H1 (cell line): ENCODE results near the gene FREM2. TPM values are rescaled to one million over a fixed set of nuclear protein-coding genes. Genes with fewer than 3 reads are reported as not detected.
A peak's percentile ranks its signal among the peaks of the same experiment; 100 is the strongest.

ENCODE experiments used
- CTCF ChIA-PET: fragments of 300-600 bp; sonication (Branson Sonifier 250); formaldehyde crosslinking; loops from one replicate; lab custom pipeline; 2021; ENCODE audit not compliant: partially characterized antibody; lab: Charles Lee
- POLR2A ChIA-PET: fragments of 300-600 bp; sonication (Branson Sonifier 250); formaldehyde crosslinking; loops from one replicate; lab custom pipeline; 2021; ENCODE audit warnings: inconsistent platforms; ENCODE audit not compliant: partially characterized antibody; lab: Charles Lee
- DNase-seq, 2 experiments: peaks; one replicate each; pipeline versions ENCODE4 v3.0.0 to v3.0.0-alpha.2; 2010 to 2022; ENCODE audit warnings: low spot score in 2 of 2, low read depth in 1 of 2, mixed read lengths in 1 of 2
- FAIRE-seq: peaks from 2 replicates; lab custom pipeline; 2011; peaks lifted over from hg19 to GRCh38; lab: Jason Lieb, UNC
- H2AFZ ChIP-seq: 2 replicates; pipeline ENCODE4 v1.8.1; 2012; ENCODE audit warnings: low read length, inconsistent platforms
- H2AK5ac ChIP-seq: 2 replicates; pipeline ENCODE4 v1.6.1; 2013; ENCODE audit warnings: low read depth, low read length
- H2BK120ac ChIP-seq: replicated peaks from 2 replicates; pipeline ENCODE3; 2013; ENCODE audit warnings: low read depth, low read length, inconsistent platforms
- H2BK12ac ChIP-seq: 2 replicates; pipeline ENCODE4 v1.6.1; 2013; ENCODE audit warnings: low read depth, low read length
- H2BK15ac ChIP-seq: 2 replicates; pipeline ENCODE4 v1.6.1; 2013; ENCODE audit warnings: low read length
- H2BK20ac ChIP-seq: 2 replicates; pipeline ENCODE4 v1.6.1; 2013; ENCODE audit warnings: low read length
- H2BK5ac ChIP-seq: 2 replicates; pipeline ENCODE4 v1.6.1; 2013; ENCODE audit warnings: low read depth, low read length
- H3K14ac ChIP-seq: 2 replicates; pipeline ENCODE4 v1.6.1; 2013; ENCODE audit warnings: inconsistent platforms; ENCODE audit not compliant: insufficient read length
- H3K18ac ChIP-seq: 2 replicates; pipeline ENCODE4 v1.6.1; 2013; ENCODE audit warnings: low read length; ENCODE audit errors: extremely low read depth
- H3K23ac ChIP-seq: 2 replicates; pipeline ENCODE4 v1.6.1; 2013; ENCODE audit warnings: inconsistent platforms; ENCODE audit not compliant: insufficient read length
- H3K23me2 ChIP-seq: 2 replicates; pipeline ENCODE4 v1.6.1; 2013; ENCODE audit warnings: low read depth, low read length
- H3K27ac ChIP-seq: 2 replicates; pipeline ENCODE4 v1.6.1; 2011; ENCODE audit warnings: low read depth, low read length, inconsistent platforms
- H3K27me3 ChIP-seq, 4 experiments: replicated peaks in 1 of 4; 1 replicate in 1 of 4; 2 replicates in 3 of 4; pipeline versions ENCODE4 v1.6.1 to v1.8.1; 2011 to 2013; ENCODE audit warnings: low read length in 3 of 4, mild to moderate bottlenecking in 3 of 4, inconsistent platforms in 2 of 4, mixed read lengths in 2 of 4, moderate library complexity in 1 of 4; ENCODE audit not compliant: control insufficient read depth in 3 of 4, insufficient read depth in 3 of 4; ENCODE audit errors: extremely low read depth in 1 of 4
- H3K36me3 ChIP-seq, 4 experiments: 2 replicates each; pipeline versions ENCODE4 v1.6.1 to v1.8.1; 2011 to 2013; ENCODE audit warnings: mild to moderate bottlenecking in 4 of 4, low read length in 3 of 4, moderate library complexity in 2 of 4, control low read depth in 1 of 4, inconsistent platforms in 1 of 4; ENCODE audit not compliant: insufficient read depth in 4 of 4, control insufficient read depth in 2 of 4
- H3K4ac ChIP-seq: replicated peaks from 2 replicates; pipeline ENCODE3; 2013; ENCODE audit warnings: low read length, low read depth, mixed read lengths, inconsistent platforms; ENCODE audit not compliant: insufficient read length
- H3K4me1 ChIP-seq, 4 experiments: replicated peaks in 1 of 4; 1 replicate in 1 of 4; 2 replicates in 3 of 4; pipeline versions ENCODE4 v1.6.1 to v1.8.1; 2011 to 2013; ENCODE audit warnings: low read length in 3 of 4, inconsistent platforms in 2 of 4, mixed read lengths in 1 of 4; ENCODE audit not compliant: insufficient read depth in 4 of 4, control insufficient read depth in 3 of 4
- H3K4me2 ChIP-seq, 2 experiments: 2 replicates each; pipeline versions ENCODE4 v1.6.1 to v1.8.1; 2011 to 2013; ENCODE audit warnings: low read depth in 2 of 2, low read length in 2 of 2, control low read depth in 1 of 2, inconsistent platforms in 1 of 2, mild to moderate bottlenecking in 1 of 2; ENCODE audit not compliant: insufficient read depth in 1 of 2
- H3K4me3 ChIP-seq, 4 experiments: fragments of 200-600, 300-600 bp in 1 of 4; sonication (generic), shearing (Covaris generic), sonication (Bioruptor Twin) in 1 of 4; 2 replicates each; pipeline versions ENCODE4 v1.5.1 to v1.8.1; 2011 to 2016; ENCODE audit warnings: low read length in 4 of 4, low read depth in 3 of 4, control low read depth in 2 of 4, inconsistent platforms in 2 of 4, mild to moderate bottlenecking in 2 of 4, mixed read lengths in 1 of 4, moderate library complexity in 1 of 4; ENCODE audit not compliant: insufficient read depth in 2 of 4; ENCODE audit errors: extremely low read depth in 1 of 4
- H3K56ac ChIP-seq: replicated peaks from 2 replicates; pipeline ENCODE3; 2013; ENCODE audit warnings: low read depth, mild to moderate bottlenecking, mixed read lengths, low read length, inconsistent platforms; ENCODE audit not compliant: insufficient read length
- H3K79me1 ChIP-seq: 2 replicates; pipeline ENCODE4 v1.6.1; 2013; ENCODE audit warnings: low read depth, low read length, control low read depth
- H3K79me2 ChIP-seq, 2 experiments: 2 replicates each; pipeline versions ENCODE4 v1.6.1 to v1.8.1; 2012 to 2013; ENCODE audit warnings: low read length in 2 of 2, mild to moderate bottlenecking in 2 of 2, inconsistent platforms in 1 of 2; ENCODE audit not compliant: insufficient read depth in 2 of 2, control insufficient read depth in 1 of 2
- H3K9ac ChIP-seq, 4 experiments: replicated peaks in 1 of 4; 1 replicate in 1 of 4; 2 replicates in 3 of 4; pipeline versions ENCODE4 v1.6.1 to v1.8.1; 2011 to 2013; ENCODE audit warnings: low read depth in 3 of 4, low read length in 3 of 4, control low read depth in 2 of 4, mild to moderate bottlenecking in 2 of 4, moderate library complexity in 2 of 4, inconsistent platforms in 1 of 4; ENCODE audit errors: extremely low read depth in 1 of 4
- H3K9me3 ChIP-seq, 2 experiments: 2 replicates each; pipeline versions ENCODE4 v1.6.1 to v1.8.1; 2012 to 2013; ENCODE audit warnings: mild to moderate bottlenecking in 2 of 2, moderate library complexity in 2 of 2, control low read depth in 1 of 2, inconsistent platforms in 1 of 2, low read depth in 1 of 2, low read length in 1 of 2, mixed read lengths in 1 of 2; ENCODE audit not compliant: insufficient read depth in 2 of 2
- H4K20me1 ChIP-seq, 2 experiments: replicated peaks in 1 of 2; 2 replicates each; pipeline versions ENCODE3 to v1.8.1; 2011 to 2013; ENCODE audit warnings: inconsistent platforms in 2 of 2, low read length in 2 of 2, mild to moderate bottlenecking in 1 of 2; ENCODE audit not compliant: insufficient read depth in 2 of 2, control insufficient read depth in 1 of 2
- H4K5ac ChIP-seq: 2 replicates; pipeline ENCODE4 v1.6.1; 2013; ENCODE audit warnings: low read length, low read depth, mixed read lengths, inconsistent platforms; ENCODE audit not compliant: insufficient read length
- H4K8ac ChIP-seq: 2 replicates; pipeline ENCODE4 v1.8.0; 2013; ENCODE audit warnings: mild to moderate bottlenecking, moderate library complexity, low read length, inconsistent platforms; ENCODE audit not compliant: insufficient read depth; ENCODE audit errors: extremely low read depth
- H4K91ac ChIP-seq: replicated peaks from 2 replicates; pipeline ENCODE3; 2013; ENCODE audit warnings: low read length, mixed read lengths, inconsistent platforms; ENCODE audit not compliant: insufficient read length
- BCL11A ChIP-seq, 2 experiments: IDR thresholded peaks; one replicate each; pipeline ENCODE4 v1.6.1; 2011; ENCODE audit warnings: low read depth in 2 of 2, low read length in 2 of 2, mild to moderate bottlenecking in 2 of 2
- GTF2F1 ChIP-seq: IDR thresholded peaks from 2 replicates; pipeline ENCODE4 v1.6.1; 2012; ENCODE audit warnings: low read depth, low read length, improper control_type of control experiment, borderline replicate concordance
- RBBP5 ChIP-seq: IDR thresholded peaks from 2 replicates; pipeline ENCODE4 v1.7.1; 2012; ENCODE audit warnings: low read depth, mild to moderate bottlenecking, inconsistent platforms, low read length, moderate library complexity, borderline replicate concordance
- SP1 ChIP-seq: IDR thresholded peaks from 2 replicates; pipeline ENCODE4 v1.6.1; 2011; ENCODE audit warnings: low read depth, low read length
- SP4 ChIP-seq: IDR thresholded peaks from 2 replicates; pipeline ENCODE4 v1.6.1; 2012; ENCODE audit warnings: low read length, inconsistent platforms
- TAF7 ChIP-seq: optimal IDR thresholded peaks from 2 replicates; pipeline ENCODE3; 2011; ENCODE audit warnings: low read depth, mild to moderate bottlenecking, inconsistent platforms, low read length, moderate library complexity, borderline replicate concordance
- YY1 ChIP-seq: IDR thresholded peaks from 2 replicates; pipeline ENCODE4 v1.6.1; 2011; ENCODE audit warnings: low read depth, mild to moderate bottlenecking, low read length
- WGBS, 2 experiments: shearing (Covaris generic) in 1 of 2; methylation state at CpG; one replicate each; pipeline versions ENCODE4 v1.1.6 to v1.1.7; 2013 to 2015; ENCODE audit warnings: low lambda C conversion rate in 2 of 2, mixed read lengths in 2 of 2, inconsistent platforms in 1 of 2, low coverage in 1 of 2, missing lambda C conversion rate in 1 of 2; ENCODE audit not compliant: insufficient replicate concordance in 2 of 2, insufficient coverage in 1 of 2, insufficient read length in 1 of 2; ENCODE audit errors: extremely low coverage in 1 of 2, missing lambda C conversion rate in 1 of 2; 5-methylcytosine and 5-hydroxymethylcytosine counted together
- polyA plus RNA-seq, 7 experiments: library from polyadenylated mRNA; depleted of rRNA in 3 of 7; stranded (reverse) in 5 of 7; unstranded in 2 of 7; fragments of >200 nt in 5 of 7; fragments of 200-250 nt in 2 of 7; gene quantifications; 1 replicate in 5 of 7; 2 replicates in 1 of 7; 4 replicates in 1 of 7; pipeline versions ENCODE4 v1.2.1 to v1.2.3, GENCODE V29; 2011 to 2013; ENCODE audit warnings: missing spikeins in 2 of 7, mixed read lengths in 2 of 7
- total RNA-seq: library from RNA; stranded (reverse); fragmentation: NEBNext Ultra II Directional; extraction: Animal tissue kit (Norgen Biotek cat#: 25700); gene quantifications from 2 replicates; pipeline ENCODE4 v1.2.1, GENCODE V29; 2021

FREM2 gene
- total and polyA plus RNA-seq, 2 of the 8 experiments (the other 6 are each of a cell fraction or from before 2014, with no cell fraction given), result 11.6 to 22.8 TPM

DNA sequence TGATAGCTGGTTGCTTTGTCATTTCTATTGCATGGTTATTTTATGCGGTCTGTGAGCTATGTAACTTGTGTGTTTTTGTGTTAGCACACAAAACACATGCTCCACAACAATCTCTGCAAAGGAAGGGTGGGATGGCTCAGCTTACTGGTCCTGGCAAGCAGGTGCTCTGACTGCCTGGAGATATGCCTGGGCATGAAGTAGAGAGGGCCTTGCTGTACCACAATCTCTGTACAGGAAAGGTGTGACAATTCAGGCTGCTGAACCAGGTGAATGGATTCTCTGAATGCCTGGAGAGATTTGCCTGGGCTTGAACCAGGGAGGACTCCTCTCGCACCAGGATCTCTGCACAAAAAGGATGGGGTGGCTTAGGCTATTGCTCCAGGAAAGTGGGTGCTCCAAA lies 234.2 kb downstream of the FREM2 start:
- no peaks in the 10 kb centered on the region for H3K79me2 ChIP-seq
- peak overlapping the region; percentile 51; the same call in 1 of the 2 replicates for H2AFZ ChIP-seq
- H3K4me1 ChIP-seq, result no peaks in the 10 kb centered on the region
- no peak overlapping the region for H3K56ac ChIP-seq
- no peak overlapping the region for H4K91ac ChIP-seq
- no peaks in the 10 kb centered on the region; the same call in 1 of the 2 replicates for H3K23me2 ChIP-seq
- H2BK20ac ChIP-seq, result 0 out of 2 replicates have a peak overlapping the region, but pooled peaks have one; percentile 90
- no peaks in the 10 kb centered on the region for H3K79me1 ChIP-seq
- H4K5ac ChIP-seq, result no peak overlapping the region
- no peaks in the 10 kb centered on the region for H3K36me3 ChIP-seq
- FAIRE-seq, result no peak
- no peak overlapping the region for H3K4me2 ChIP-seq
- H3K14ac ChIP-seq, result no peak overlapping the region
- TF ChIP-seq YY1 (no peak), SP4 (no peak), GTF2F1 (no peak), TAF7 (no peak), SP1 (no peak), RBBP5 (no peak), BCL11A (IDR thresholded peaks at IDR 0.05; ENCODE audit: low read depth in 2 of 2, low read length in 2 of 2) (no peak)
- 0 out of 2 replicates have a peak overlapping the region, but pooled peaks have one; percentile 18 for H2BK12ac ChIP-seq
- no peak overlapping the region for H3K4ac ChIP-seq
- H3K27me3 ChIP-seq, result no peaks in the 10 kb centered on the region
- H3K4me3 ChIP-seq, result no peak overlapping the region
- DNase-seq, result no peak
- no peaks in the 10 kb centered on the region for H4K20me1 ChIP-seq
- peak overlapping the region; percentile 73; the same call in 1 of the 2 replicates for H2BK5ac ChIP-seq
- H3K9ac ChIP-seq, result no peak overlapping the region
- no peaks in the 10 kb centered on the region; a peak in 1 of 4 replicates for H3K9me3 ChIP-seq
- ChIA-PET POLR2A (no interaction called here), CTCF (interaction anchor here (1.2 kb wide), 1 partner anchor 27 kb away, joined by 3 read pairs; no protein-coding TSS in a partner anchor)
- H2BK15ac ChIP-seq, result no peak overlapping the region
- no peak overlapping the region for H3K18ac ChIP-seq
- H2BK120ac ChIP-seq, result no peak overlapping the region
- H4K8ac ChIP-seq, result no peak overlapping the region
- H3K23ac ChIP-seq, result no peak overlapping the region
- no peak overlapping the region for H2AK5ac ChIP-seq
- H3K27ac ChIP-seq, result no peak overlapping the region
- WGBS, 2 experiments, result 61% methylated on average over 2 of the region's 2 CpGs; no CpG with 5 or more reads in 1 of the 2 experiments
